Measurements from ENCODE around the gene ERVFRD-1. TPM values are rescaled to one million over a fixed set of nuclear protein-coding genes. Genes with fewer than 3 reads are reported as not detected.

Gene ERVFRD-1
- total and polyA plus RNA-seq, 2 of the 13 experiments (the other 11 are each of a cell fraction or from before 2014, with no cell fraction given): not detected

DNA sequence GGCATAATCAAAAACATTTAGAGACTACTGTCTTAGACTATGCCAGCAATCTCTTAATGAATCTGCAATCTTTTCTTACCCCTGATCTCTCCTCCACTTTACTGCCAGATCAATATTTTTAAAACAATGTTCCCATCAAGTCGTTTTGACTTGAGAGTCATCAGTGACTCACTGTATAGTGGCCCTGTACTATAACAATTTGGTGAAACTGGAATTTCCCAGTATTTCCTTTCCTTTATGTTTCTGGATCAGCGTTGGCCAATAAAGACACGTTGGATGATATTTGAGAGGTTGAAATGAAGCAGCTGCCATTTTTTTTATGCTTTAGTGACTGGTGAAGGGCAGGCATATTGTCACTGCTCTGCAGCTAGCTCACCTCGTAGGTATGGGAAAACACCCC is 28.0 kb downstream of the ERVFRD-1 start (continued):
- TF ChIP-seq, protein P1, sequence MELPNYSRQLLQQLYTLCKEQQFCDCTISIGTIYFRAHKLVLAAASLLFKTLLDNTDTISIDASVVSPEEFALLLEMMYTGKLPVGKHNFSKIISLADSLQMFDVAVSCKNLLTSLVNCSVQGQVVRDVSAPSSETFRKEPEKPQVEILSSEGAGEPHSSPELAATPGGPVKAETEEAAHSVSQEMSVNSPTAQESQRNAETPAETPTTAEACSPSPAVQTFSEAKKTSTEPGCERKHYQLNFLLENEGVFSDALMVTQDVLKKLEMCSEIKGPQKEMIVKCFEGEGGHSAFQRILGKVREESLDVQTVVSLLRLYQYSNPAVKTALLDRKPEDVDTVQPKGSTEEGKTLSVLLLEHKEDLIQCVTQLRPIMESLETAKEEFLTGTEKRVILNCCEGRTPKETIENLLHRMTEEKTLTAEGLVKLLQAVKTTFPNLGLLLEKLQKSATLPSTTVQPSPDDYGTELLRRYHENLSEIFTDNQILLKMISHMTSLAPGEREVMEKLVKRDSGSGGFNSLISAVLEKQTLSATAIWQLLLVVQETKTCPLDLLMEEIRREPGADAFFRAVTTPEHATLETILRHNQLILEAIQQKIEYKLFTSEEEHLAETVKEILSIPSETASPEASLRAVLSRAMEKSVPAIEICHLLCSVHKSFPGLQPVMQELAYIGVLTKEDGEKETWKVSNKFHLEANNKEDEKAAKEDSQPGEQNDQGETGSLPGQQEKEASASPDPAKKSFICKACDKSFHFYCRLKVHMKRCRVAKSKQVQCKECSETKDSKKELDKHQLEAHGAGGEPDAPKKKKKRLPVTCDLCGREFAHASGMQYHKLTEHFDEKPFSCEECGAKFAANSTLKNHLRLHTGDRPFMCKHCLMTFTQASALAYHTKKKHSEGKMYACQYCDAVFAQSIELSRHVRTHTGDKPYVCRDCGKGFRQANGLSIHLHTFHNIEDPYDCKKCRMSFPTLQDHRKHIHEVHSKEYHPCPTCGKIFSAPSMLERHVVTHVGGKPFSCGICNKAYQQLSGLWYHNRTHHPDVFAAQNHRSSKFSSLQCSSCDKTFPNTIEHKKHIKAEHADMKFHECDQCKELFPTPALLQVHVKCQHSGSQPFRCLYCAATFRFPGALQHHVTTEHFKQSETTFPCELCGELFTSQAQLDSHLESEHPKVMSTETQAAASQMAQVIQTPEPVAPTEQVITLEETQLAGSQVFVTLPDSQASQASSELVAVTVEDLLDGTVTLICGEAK (IDR thresholded peaks at IDR 0.05): no peak
- TF ChIP-seq, protein P1 (CRISPR knock-in tag; IDR thresholded peaks at IDR 0.05): no peak
- TF ChIP-seq, protein P2, sequence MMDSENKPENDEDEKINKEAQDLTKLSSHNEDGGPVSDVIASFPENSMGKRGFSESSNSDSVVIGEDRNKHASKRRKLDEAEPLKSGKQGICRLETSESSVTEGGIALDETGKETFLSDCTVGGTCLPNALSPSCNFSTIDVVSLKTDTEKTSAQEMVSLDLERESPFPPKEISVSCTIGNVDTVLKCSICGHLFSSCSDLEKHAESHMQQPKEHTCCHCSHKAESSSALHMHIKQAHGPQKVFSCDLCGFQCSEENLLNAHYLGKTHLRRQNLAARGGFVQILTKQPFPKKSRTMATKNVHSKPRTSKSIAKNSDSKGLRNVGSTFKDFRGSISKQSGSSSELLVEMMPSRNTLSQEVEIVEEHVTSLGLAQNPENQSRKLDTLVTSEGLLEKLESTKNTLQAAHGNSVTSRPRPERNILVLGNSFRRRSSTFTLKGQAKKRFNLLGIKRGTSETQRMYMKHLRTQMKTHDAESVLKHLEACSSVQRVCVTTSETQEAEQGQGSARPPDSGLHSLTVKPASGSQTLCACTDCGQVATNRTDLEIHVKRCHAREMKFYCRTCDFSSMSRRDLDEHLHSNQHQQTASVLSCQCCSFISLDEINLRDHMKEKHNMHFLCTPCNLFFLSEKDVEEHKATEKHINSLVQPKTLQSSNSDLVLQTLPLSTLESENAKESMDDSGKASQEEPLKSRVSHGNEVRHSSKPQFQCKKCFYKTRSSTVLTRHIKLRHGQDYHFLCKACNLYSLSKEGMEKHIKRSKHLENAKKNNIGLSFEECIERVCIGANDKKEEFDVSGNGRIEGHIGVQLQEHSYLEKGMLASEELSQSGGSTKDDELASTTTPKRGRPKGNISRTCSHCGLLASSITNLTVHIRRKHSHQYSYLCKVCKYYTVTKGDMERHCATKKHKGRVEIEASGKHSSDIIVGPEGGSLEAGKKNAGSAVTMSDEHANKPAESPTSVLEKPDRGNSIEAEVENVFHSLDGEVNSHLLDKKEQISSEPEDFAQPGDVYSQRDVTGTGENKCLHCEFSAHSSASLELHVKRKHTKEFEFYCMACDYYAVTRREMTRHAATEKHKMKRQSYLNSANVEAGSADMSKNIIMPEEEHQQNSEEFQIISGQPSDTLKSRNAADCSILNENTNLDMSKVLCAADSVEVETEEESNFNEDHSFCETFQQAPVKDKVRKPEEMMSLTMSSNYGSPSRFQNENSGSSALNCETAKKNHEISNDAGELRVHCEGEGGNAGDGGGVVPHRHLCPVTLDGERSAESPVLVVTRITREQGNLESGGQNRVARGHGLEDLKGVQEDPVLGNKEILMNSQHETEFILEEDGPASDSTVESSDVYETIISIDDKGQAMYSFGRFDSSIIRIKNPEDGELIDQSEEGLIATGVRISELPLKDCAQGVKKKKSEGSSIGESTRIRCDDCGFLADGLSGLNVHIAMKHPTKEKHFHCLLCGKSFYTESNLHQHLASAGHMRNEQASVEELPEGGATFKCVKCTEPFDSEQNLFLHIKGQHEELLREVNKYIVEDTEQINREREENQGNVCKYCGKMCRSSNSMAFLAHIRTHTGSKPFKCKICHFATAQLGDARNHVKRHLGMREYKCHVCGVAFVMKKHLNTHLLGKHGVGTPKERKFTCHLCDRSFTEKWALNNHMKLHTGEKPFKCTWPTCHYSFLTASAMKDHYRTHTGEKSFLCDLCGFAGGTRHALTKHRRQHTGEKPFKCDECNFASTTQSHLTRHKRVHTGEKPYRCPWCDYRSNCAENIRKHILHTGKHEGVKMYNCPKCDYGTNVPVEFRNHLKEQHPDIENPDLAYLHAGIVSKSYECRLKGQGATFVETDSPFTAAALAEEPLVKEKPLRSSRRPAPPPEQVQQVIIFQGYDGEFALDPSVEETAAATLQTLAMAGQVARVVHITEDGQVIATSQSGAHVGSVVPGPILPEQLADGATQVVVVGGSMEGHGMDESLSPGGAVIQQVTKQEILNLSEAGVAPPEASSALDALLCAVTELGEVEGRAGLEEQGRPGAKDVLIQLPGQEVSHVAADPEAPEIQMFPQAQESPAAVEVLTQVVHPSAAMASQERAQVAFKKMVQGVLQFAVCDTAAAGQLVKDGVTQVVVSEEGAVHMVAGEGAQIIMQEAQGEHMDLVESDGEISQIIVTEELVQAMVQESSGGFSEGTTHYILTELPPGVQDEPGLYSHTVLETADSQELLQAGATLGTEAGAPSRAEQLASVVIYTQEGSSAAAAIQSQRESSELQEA (CRISPR knock-in tag; IDR thresholded peaks at IDR 0.05; ENCODE audit: not compliant biosample characterization): no peak
- TF ChIP-seq, protein P3, sequence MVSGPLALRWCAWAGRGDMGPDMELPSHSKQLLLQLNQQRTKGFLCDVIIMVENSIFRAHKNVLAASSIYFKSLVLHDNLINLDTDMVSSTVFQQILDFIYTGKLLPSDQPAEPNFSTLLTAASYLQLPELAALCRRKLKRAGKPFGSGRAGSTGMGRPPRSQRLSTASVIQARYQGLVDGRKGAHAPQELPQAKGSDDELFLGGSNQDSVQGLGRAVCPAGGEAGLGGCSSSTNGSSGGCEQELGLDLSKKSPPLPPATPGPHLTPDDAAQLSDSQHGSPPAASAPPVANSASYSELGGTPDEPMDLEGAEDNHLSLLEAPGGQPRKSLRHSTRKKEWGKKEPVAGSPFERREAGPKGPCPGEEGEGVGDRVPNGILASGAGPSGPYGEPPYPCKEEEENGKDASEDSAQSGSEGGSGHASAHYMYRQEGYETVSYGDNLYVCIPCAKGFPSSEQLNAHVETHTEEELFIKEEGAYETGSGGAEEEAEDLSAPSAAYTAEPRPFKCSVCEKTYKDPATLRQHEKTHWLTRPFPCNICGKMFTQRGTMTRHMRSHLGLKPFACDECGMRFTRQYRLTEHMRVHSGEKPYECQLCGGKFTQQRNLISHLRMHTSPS (CRISPR knock-in tag; IDR thresholded peaks at IDR 0.05; ENCODE audit: low read depth): no peak
- no peak for TF ChIP-seq ZNF333 (CRISPR knock-in tag; IDR thresholded peaks at IDR 0.05; ENCODE audit: borderline replicate concordance)
- no peak for TF ChIP-seq SYNCRIP (IDR thresholded peaks at IDR 0.05; ENCODE audit: insufficient read depth, low read depth, low read length)
- TF ChIP-seq EED (CRISPR knock-in tag; IDR thresholded peaks at IDR 0.05): no peak
- TF ChIP-seq TAF15 (IDR thresholded peaks at IDR 0.05; ENCODE audit: low read depth, low read length, poor library complexity, severe bottlenecking): no peak
- no peak for TF ChIP-seq FOXK1 (CRISPR knock-in tag; IDR thresholded peaks at IDR 0.05; ENCODE audit: borderline replicate concordance, low read depth)
- no peak for TF ChIP-seq HNRNPH1 (optimal IDR thresholded peaks at IDR 0.05; ENCODE audit: low read depth, low read length)

All from HepG2 (cell line).